GM18499 (cell line): ENCODE results near the gene CDH7.

Source experiments
- ATAC-seq: cut with Tn5 transposase; IDR thresholded peaks from one replicate; pipeline ENCODE4 v1.9.1; 2021; ENCODE audit warnings: moderate number of reproducible peaks; ENCODE audit not compliant: insufficient read depth, unreplicated experiment

Gene CDH7

DNA sequence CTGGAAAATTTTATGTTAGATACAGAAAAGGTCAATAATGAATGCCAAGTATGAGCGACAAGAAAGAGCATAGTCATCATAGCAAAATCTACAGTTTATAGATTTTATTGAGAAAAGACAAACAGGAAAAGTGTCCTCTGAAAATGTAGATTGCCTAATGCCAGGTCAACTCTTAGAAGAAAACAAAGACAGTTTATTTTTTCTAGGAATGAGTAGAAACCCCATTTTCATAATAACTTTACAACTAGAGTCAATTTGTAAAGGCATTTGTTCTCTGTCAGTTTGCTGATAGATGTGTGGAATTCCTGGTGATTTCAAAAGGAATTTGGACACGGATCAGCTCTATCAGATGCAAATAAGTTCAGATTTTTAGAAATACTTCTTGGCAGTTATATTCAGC, 16.6 kb downstream of the CDH7 start:
- no peak for ATAC-seq

DNA sequence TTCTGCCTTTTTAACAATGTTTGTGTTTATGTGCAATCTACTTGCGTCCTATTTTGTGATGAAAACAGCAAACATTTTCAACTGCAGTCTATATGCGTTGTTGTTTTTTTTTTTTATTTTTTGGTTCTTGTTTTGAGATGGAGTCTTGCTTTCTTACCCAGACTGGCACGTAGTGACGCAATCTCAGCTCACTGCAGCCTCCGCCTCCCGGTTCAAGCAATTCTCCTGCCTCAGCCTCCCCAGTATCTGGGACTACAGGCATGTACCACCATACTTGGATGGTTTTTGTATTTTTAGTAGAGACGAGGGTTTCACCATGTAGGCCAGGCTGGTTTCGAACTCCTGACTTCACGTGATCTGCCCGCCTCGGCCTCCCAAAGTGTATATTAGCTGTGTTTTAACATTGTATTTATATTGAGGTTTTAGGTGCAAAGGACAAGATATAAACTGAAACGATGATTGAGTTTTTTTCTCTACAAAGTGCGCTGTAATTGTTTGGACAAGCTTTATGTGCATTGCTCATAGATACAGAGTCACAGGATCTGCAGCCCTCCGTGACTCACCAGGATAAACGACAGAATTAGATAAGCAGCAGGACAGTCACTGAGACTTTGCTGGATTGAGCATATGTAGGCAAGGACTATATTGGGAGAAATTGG, 17.4 kb downstream of the CDH7 start:
- ATAC-seq, result no peak

DNA sequence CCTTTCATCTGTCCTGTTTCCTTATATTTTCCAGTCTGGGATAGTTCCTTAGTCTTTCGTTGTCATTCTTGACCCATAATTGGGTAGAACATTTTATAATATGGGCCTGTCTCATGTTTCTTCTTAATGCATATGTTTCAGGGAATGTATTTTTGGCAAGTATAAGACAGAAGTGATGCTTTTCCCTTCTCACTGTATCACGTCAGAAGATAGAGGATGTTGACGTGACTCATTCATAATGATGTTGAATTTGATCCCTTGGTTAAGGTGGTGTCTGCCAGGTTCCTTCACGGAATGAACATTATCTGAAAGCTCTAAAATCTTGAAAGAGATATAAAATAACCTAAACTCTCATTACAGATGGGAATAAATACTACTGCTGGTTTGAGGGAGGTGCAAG, 18.8 kb downstream of the CDH7 start:
- no peak for ATAC-seq

DNA sequence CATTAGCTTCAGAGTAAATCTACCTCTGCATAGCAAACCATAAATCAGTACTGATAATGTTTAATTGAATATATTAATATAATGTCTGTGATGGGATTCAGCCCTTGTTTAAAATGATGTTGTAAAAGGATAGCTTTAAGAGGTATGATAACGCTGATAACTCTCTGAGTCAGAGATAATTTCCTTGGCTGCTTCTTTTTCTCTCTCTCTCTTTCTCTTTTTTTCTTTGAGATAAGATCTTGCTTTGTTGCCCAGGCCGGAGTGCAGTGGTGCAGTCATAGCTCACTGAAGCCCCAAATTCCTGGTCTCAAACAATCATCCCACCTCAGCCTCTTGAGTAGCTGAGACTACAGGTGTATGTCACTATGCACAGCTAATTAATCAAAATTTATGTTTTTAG, 35.7 kb downstream of the CDH7 start:
- no peak for ATAC-seq

DNA sequence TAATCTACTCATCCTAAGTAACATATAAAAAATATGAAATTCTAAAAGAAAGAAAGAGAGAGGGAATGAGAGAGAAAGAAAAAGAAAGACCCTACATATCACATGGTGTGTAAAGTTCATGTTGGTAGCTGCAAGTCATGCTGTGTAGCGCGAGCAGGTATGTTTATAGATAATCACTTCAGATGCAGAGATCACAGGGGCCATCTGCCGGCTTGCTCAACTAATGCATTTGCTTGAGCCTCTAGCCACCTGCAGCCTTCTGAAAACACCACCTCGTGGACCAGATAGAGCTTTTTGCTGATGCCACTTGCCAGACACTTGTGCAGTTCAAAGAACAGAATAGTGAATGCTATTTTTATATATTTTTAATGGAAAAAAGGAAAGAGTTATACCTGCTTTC, 37.6 kb downstream of the CDH7 start:
- no peak for ATAC-seq

DNA sequence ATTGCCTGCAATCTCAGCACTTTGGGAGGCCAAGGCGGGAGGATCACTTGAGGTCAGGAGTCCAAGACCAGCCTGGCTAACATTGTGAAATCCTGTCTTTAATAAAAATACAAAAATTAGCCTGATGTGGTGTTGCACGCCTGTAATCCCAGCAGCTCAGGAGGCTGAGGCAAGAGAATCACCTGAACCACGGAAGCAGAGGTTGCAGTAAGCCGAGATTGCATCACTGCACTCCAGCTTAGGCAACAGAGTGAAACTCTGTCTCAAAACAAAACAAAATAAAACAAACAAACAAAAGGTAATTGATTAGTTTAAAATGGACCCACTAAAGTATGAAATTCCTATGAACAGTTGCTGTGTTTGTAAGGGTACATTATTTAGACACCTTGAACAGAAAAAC, 39.8 kb downstream of the CDH7 start:
- no peak for ATAC-seq

DNA sequence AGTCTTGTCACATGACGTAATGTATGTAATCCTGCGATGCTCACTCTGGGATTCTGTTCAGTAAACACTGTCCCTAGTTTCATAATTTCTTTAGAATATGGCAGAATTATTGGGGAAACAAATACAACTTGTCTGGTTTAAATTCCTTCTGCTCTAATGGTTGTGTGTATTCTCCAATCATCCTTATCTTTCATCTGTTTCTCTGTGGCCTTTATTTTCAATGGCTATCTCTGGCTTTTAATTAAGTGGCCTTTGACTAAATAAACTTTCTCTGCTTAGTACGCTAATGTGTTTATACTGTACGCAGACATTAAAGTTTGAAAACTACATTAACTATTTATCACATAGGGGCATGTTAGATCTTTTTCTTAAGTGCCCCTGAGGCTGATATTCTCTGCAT, 40.9 kb downstream of the CDH7 start:
- no peak for ATAC-seq

DNA sequence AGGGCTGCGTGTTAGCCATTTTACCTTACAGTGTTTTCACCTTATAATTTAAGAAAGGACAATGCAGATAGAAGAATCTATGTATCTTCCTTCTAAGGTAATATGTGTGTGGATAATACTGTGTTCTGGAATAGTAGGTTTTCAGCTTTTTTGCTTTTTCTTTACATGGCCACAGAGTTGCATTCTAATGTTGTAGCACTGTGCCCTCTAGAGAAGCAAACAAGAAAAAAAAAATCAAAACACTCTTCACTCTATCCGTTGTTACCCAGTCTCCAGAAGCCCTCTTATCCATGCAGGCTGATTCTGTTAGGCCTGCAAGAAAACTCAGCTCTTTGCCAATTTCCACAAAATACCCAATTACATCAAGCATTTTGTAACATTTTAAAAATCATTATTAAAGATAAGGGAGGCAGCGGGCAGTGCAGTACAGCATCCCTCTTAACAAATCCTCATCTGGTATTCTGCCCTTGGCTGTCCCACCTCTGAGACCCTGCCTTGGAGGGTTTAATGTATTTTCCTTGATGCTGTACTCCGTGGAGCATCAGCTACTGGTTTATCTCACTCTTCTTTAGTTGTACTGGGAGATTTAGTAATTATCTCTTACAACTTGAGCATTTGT, 41.8 kb downstream of the CDH7 start:
- ATAC-seq, result no peak

DNA sequence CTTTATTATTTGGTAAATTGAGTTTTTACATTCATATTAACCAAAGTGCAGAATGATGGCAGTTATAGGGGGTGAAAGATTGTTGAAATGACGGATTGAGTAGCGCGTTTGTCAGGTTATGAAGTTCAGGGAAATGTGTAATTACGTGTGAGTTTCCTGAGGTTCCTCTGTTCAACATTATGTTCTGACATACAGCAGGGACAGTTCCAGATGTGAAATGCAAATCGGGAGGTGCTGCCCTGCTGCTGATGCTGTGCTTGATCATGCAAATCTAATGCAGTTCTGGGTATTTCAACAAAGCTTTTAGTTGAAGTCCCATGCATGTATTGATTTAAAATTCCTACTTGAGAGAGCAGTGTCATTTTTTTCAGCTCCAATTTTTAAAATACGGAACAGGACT, 57.9 kb downstream of the CDH7 start:
- no peak for ATAC-seq

DNA sequence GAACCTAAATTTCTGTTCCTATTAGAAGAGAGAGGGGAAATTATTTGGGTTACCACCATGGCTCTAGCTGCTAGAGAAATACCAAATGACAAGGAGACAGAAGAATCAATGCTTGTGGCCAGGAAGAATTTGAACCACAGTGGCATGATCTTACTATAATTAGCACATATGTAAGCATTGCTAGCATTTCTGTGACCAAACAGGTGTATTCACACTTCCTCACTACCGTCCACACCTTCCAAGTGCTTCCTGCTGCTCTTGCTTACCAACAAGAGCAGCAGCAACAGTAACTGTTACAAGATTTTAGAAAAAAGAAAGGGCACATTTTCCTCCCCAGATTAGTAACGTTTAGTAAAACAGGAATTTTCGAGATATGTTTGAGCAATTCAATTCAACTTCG, 60.5 kb downstream of the CDH7 start:
- ATAC-seq, result no peak

DNA sequence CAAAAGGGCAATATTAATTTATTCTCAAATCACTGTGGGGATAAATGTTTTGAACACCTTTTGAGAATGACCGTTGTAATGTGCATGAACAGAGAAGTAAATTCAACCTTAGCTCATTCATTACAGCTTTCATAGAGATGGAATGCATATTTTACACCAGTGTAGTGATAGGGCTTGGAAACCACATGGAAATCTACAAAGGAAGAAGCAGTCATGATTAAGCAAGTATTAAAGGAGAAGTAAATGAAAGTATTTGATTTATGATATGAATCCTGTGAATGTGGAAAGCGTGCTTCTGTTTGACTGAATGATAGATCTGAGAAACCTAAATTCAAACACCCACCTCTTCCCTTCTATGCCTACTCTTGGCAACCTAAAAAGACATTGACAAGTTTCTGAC, 64.7 kb downstream of the CDH7 start:
- no peak for ATAC-seq

DNA sequence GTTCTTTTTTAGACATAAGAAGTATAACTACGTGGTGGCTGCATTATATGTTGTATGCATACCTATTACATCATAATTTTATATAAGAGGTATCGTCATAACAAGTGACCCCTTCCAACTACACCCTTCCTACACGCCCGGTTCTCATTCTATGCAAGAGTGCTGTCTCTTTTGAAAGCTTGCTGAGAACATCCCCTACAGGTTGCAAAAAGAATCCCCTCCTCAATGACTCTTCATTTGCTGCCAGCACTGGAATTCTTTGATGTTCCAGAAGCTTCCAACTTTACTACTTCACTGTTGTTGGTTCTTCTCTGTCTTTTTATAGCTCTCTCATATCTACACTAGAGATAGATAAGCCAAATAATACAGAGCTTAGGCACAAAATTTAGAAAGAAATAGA, 66.4 kb downstream of the CDH7 start:
- no peak for ATAC-seq

DNA sequence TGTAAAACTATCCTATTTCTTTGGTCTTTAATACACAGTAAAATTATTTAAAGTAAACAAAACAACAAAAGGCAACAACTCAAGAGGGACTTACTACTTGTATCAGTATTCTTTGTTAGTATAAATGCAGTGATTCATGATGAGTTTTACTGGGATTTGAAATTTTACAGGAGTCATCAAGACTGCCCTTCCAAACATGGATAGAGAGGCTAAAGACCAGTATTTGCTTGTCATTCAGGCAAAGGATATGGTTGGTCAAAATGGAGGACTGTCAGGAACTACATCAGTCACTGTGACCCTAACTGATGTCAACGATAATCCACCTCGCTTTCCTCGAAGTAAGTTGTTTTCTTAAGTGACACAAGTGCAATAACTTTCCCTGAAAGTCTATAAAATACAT, 71.1 kb downstream of the CDH7 start:
- no peak for ATAC-seq

DNA sequence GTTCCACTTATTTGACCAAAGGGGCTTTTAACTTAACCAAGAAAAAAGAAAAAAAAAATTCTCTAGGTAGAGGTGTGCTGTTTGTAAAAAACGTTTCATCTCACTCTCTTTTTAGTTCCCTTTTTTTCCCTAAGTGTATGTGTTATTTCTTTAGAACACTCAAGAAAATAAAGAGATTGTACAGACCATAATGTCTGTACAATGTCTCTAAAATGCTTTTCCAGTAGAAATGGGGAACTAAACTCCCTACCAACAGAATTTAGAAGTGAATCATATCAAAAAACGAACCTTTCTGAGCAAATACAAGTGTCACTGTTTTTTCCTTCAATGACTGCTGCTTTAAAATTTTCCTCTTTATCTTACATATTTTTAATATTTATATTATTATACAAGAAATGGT, 72.0 kb downstream of the CDH7 start:
- ATAC-seq, result no peak

DNA sequence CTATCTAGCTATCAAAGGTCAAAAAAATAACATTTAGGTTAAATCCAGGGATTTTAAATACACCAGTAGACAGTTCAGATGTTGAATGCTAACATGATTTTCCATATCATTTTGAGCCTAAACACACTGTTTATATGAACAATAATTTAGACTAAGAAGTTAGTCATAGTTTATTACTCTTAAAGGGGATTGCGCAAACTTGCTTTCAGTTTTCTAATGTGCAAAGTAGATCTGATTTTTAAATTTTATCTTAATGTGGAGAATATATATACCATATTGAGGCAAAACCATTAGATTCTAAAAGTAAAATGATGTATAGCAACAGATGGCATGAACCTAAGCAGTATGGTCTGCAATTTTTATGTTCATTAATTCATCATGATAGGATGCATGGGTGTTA, 76.6 kb downstream of the CDH7 start:
- ATAC-seq, result no peak

DNA sequence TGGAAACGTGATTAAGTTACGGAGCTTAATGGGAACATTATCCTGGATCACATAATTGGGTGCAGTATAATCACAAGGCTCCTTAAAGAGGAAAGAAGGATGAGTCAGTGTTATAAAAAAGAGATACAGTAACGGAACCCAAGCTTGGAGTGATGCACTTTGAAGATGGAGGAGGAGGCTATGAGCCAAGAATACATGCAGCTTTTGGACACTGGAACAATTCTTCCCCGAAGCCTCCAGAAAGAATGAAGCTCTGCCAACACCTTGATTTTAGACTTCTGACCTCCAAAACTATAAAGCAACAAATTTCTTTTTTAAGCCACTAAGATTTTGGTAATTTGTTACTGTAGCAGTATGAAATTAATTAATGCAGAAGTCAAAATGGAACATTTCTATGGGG, 85.1 kb downstream of the CDH7 start:
- ATAC-seq, result no peak

DNA sequence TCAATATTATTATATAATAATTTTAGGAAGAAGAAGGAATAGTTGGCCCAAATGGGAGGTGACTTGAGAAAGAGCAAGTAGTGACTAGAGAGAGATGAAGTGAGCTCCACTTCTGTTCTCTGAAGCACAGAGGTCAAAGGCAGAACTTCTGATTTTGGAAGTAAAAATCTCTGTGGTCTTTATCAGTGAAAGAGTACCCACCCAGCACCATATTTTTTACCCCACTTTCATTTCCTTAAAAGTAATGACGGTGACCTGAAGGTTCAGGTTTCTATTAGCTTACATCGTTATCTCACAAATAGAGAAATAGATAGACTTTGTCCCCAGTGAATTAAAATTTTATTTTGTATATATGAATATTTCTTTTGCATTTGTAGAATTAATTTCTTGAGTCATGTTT, 95.3 kb downstream of the CDH7 start:
- ATAC-seq, result no peak

DNA sequence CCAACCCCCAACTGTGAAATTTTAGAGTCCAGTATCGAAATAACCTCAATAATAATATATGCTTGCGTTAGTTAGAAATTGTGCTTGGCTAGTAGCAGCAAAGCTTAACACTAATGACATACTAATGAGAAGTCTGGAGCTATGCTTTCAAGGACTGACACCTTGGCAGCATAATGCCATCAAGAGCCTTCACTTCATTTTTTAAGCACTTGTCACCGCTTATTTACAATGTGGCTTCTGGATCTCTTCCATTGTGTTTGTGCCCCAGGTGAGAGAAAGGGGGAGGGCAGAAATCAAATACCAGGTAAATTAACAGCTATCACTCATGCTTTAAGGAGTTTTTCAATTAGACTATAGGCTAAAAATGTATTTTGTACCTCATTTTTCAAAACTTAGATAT, 101.5 kb downstream of the CDH7 start:
- ATAC-seq, result no peak

DNA sequence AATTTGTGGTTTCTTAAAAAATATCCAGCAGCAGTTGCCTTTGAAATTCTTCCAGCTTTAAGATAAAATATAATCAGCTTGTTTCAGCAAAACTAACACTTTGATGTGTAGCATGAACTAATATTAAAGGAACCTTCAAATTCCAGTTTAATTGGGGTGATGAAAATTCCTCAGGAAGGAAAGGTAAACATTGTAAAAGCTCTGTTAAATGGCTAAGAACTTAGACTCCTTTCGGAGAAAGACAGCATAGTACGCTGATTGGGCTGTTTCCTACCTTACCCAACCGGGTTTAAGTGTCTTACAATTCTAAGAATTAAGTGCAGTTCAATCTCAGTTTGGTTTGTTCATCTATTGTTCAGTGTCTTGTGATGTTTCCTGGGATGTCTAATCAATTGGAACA, 108.3 kb downstream of the CDH7 start:
- no peak for ATAC-seq

DNA sequence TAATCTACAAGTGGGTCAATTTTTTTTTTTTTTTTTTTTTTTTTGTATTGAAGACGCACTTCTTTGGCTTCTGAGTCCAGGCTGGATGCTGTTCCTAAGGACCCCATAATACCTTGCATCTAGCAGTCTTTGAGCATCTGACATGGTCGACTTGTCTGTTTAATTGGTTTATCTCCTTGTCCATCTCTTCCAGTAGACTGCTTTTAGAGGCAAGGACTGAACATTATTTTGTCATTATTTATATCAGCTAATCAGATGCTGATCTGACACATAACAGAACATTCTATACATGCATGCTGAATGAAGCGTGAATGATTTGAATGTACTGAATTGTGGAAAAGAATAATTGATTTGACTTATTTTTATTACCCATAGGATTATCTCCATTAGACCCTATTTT, 118.7 kb downstream of the CDH7 start:
- ATAC-seq, result no peak

DNA sequence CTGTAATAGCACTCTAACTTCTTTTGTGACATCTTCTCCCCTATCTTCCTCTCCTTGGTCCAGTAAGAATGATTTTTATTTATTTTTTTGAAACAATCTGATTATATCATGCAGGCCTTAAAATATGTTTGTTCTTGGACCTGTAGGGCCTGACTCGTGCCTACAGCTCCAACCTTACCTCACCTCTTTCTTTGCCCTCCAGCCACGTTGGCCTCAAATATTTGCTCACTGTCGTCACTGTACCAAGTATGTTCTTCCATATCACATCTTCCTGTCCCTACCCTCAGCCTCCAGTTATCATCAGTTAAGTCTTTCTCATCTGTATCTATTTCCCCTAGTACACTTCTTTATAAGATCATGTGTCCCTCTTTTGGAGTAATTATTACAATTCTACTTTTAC, 125.5 kb downstream of the CDH7 start:
- no peak for ATAC-seq

DNA sequence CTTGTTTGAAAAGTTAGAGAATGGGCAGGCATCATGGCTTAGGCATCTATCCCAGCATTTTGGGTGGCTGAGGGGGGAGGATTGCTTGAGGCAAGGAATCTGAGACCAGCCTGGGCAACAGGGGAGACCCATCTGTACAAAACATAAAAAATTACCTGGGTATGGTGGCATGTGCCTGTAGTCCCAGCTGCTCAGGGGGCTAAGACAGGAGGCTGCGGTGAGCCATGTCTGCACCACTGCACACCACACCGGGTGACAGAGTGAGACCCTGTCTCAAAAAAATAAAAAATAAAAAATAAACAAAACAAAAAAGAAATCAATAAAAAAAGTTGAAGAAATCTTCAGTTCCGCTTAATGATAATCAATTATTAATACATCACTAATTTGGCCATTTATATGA, 146.5 kb downstream of the CDH7 start:
- ATAC-seq, result no peak

DNA sequence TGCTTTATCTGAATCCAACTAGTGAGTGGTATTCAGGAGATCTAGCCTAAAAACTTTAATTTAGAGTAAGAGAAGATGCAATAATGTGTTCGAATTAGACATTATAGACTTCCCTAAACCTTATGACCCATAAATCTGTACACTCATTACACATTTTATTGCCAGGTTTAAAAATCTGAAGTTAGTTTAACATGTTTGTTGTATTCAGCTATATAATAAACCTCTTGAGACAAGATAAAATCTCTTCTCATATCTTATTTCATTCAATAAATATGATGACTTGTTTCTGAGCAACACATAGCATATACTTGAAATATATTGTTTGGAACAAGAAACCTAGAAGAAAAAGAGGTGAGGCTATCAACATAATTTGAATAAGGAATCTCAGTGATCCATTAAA, 150.7 kb downstream of the CDH7 start:
- no peak for ATAC-seq
